ENCODE results near the gene HES6.
A peak's percentile ranks its signal among the peaks of the same experiment; 100 is the strongest.
"Not testable (repeated sequence)": the region's sequence is repeated elsewhere in the genome, so short reads cannot be mapped to it uniquely, and the experiment has no call there.

Gene HES6

DNA sequence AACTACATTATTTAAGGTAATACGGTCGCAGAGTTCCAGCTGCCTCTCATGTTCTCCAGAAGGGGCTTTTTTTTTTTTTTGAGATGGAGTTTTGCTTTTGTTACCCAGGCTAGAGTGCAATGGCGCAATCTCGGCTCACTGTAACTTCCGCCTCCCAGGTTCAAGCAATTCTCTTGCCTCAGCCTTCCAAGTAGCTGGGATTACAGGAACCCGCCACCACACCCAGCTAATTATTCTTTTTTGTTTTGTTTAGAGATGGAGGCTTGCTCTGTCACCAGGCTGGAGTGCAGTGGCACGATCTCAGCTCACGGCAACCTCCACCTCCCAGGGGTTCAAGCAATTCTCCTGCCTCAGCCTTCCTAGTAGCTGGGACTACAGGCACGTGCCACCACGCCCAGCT, 33.6 kb upstream of the HES6 start:
- DNase-seq (ENCODE audit: low spot score) = not testable (repeated sequence)

DNA sequence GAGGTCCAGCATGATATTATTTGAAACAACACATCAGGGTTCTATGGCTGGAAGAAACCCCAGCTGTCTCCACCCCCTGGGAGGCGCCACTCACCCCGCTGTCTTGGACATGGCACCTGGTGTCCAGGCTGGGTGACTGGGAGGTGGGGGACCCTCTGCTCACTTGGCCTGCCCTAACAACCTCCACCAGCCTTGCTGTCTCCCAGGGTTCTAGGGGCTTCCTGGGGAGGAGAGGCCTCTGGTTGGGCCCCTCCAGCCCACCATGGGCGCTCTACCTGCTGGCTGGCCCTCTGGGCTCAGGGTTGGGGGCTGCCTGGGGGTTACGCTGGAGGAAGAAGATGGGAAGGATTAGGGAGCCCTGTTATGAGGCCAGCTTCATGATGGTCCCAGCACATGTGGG, 32.3 kb upstream of the HES6 start:
- DNase-seq (ENCODE audit: low spot score) = no peak

DNA sequence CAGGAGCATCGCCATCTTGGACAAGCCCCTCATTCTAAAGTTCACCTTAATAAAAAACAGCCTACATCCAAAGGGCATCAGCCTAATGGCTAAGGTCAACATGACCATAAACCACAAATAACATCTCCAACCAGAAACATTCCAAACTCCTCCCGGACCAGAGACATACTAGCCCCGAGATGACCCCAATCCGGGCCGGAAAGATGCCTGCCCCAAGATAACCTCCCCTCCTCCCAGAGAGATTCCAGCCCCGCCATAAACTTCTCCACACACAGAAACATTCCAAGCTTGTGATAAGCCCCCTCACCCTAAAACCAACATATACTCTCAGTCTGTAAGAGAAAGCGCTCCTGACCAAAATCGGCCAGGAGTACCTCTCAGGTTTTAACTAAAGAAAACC, 31.8 kb upstream of the HES6 start:
- not testable (repeated sequence) for DNase-seq (ENCODE audit: low spot score)

DNA sequence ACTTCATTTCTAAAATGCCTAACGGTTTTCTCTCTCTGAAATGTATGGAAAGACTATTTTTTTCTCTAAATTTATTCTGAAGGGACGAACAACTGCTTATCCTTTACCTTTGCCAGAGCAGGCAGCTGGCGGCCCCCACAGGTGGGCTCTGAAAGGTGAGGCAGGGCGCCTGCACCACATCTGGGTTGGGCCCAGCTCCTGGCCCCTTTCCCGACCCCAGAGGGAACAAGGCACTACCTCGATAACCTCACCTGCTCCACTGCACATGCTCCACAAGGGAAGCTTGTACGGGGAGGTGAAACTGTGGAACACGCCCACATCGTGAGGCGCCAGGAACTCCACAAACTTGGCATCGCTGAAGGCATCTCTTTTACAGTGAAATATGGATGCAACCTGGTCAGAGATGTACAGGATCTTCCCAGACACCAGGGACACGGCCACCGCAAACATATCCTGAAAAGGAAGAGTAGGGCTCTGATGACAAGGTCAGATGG, 31.3 kb upstream of the HES6 start:
- no peak for DNase-seq (ENCODE audit: low spot score)

DNA sequence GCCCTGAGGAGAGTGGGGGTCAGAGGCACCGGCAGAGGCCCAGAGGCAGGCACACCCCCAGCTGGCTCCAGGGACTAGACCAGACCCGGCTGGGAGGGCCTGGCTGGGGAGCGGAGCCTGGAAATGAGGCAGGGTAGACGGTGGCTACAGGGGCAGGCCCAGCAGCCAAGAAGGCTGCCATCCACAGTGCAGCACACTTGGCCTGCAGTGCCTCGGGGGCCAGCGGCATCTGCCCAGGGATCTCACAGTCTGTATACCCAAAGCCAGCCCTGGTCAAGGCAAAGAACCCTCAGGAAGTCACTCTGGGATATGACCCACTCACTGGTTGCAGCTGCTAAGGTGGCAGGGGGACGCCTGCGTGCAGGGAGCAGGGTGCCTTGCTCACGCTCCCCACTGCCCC, 30.8 kb upstream of the HES6 start:
- no peak for DNase-seq (ENCODE audit: low spot score)

DNA sequence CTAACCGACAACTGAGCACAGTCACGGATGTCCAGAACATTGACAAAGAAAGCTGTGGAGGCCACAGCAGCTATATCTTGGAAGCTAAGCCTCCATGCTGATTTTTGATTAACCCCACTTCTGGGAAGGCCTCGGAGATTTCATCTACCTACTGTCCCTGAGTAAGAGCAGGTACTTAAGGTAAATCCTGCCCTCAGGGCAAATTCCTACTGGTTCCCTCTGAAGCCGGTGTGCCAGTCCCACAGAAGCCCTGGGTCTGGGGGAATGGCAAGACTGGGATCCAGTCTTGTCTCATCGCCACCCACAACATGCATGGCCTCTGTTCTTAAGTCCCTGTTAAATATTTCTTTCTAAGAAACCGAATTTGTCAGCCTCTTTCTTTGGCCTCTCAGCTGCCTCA, 29.9 kb upstream of the HES6 start:
- no peak for DNase-seq (ENCODE audit: low spot score)

DNA sequence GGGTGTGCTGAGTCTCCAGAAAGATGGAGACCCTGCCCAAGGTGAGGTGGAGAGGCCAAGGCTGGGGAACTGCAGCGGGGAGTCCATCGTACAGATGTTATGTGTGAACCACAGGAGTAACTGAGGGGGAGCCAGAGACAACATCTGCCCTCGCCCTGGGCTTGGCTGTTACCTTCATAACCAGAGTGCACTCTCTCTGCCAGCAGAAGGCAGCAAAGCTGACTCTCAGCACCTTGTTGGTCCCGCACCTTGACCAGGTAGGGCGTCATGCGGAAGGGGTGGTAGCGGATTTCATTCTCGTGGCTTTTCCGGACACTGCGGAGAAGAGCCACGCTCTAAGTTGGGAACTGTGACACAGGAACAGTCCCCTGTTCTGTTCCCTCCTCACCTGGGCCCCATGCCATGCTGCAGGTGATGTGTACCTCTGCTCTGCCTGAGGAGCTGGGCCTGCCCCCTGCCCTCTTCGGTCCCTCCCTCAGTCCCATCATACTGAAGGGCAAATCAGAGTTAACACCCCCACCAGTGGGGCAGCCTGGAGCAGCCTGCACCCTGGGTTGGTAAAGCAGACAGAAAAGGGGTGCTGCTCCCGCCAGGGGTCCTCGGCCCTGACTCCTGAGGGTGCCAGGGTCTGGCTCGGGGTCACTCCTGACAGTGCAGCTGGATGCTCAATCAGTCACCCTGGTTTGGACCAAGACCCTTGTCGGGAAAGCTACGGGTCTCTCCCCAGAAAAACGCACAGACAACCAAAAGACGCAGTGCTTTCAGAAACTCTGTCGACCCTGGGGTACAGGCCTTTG, 28.2 kb upstream of the HES6 start:
- DNase-seq (ENCODE audit: low spot score) = no peak

DNA sequence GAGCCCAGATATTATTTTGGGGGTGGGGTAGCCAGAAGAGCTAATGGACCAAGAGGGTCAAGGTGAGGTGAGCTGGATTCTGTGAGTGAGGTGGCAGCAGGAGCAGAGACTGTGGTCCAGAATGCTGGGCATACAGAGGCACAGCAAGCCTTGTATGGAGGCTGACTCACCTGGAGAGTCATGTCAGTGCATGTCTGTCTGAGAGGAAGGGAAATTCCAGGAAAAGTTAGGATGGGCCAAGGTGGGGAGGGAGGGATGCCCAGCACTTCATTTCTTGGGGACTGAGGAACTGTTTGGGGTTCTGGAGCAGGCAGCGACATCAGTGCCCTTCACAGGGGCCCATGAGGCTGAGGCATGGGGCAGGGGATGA, 27.5 kb upstream of the HES6 start:
- no peak for DNase-seq (ENCODE audit: low spot score)

DNA sequence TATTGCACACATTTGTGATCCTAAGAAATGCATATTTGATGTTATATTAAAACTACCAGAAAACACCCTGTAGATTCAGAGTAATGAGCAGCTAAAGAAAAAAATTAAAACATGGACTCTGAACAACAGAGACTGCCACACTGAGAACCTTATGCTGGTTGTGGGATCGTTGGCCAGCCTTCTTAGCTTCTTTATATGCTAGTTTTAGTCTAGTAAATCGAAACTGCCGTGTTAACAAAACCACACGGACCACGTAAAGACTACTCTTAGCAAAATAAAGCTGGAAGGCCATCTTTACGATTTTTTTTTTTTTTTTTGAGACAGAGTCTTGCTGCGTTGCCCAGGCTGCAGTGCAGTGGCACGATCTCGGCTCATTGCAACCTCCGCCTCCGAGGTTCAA, 25.8 kb upstream of the HES6 start:
- no peak for DNase-seq (ENCODE audit: low spot score)

DNA sequence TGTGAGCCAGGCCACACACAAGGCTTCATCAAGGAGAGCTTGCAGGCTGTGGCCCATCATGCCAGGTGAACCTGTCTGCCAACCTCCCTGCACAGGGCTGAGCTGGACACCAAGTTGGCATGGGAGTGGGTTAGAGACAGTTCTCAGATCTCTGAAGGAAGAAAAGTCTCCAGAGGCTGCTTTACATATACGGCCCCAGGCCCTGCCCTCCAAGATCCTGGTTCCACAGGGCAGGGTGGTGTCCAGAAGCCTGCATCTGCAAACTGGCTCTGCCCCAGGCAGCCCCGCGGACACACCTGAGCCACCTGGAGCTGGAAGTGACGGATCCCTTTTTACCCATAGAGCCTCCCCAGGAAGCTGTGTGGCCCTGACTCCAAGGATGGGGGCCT, 24.2 kb upstream of the HES6 start:
- DNase-seq (ENCODE audit: low spot score) = no peak

DNA sequence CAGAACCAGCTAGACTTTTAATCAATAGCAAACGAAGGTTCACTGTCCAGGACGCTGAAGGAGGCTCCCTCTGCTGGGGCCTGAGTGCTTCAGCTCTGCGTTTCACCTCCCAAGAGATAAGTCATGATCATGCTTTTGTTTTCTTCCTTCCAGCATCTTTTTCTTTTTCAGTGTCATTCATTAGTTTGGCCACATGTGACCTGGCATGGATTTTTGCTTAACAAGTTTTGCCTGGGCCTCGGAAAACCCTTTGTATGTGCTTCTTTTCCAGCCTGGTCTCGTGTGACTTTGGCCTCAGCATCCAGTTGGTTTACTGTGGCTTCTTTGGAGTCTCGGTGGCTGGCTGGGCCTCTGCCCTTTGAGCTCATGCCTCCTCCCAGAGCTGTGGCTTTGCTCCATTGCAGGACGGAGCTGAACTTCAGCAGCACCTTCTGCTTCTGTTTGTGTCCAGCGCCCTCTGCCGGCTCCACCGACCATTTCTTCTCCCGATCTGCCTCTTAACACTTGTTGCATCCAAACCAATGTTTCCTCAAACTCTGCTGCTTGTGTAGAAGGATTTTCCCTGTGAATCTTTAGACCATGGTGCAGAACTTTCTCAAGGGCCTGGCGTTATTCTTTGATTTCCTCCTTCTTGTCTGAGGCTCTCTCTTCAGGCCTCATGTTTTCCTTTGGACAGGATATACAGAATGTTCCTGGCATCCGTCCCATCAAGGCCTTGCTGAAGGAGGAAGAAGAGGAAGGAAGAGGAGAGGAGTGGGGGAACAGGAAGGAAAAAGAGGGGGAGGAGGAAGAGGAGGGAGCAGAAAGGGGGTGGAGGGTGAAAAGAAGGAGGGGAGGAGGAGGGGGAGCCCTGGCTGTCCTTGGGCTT, 23.6 kb upstream of the HES6 start:
- DNase-seq (ENCODE audit: low spot score) = peak; percentile 77

DNA sequence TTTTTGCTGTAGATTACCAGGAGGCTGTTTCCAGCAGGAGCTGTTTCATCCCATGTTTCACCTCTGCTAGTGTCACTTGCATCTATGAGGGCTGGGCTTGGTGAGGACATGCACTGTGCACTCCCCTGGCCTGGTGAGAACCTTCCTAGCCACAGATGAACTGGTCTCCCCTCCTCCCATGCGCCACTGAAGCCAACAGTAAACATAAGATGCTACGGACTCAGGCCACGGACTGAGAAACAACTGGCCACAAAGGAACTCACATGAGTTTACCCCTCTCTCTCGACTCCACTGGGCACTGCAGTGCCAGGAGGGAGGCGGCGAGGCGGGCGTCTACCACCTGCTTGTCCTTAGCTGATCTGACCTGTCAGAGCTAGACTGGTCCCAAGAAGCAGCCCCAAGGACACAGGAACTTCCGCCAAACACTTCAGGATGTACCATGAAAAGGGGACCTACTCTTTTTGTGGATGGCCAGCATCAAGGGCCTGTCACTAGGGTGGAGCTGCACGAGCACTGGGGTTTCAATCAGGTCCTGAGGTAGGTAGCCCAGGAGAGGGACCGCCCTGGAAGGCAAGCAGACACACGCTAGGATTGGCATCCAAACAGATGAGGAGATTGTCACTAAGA, 22.8 kb upstream of the HES6 start:
- no peak for DNase-seq (ENCODE audit: low spot score)

DNA sequence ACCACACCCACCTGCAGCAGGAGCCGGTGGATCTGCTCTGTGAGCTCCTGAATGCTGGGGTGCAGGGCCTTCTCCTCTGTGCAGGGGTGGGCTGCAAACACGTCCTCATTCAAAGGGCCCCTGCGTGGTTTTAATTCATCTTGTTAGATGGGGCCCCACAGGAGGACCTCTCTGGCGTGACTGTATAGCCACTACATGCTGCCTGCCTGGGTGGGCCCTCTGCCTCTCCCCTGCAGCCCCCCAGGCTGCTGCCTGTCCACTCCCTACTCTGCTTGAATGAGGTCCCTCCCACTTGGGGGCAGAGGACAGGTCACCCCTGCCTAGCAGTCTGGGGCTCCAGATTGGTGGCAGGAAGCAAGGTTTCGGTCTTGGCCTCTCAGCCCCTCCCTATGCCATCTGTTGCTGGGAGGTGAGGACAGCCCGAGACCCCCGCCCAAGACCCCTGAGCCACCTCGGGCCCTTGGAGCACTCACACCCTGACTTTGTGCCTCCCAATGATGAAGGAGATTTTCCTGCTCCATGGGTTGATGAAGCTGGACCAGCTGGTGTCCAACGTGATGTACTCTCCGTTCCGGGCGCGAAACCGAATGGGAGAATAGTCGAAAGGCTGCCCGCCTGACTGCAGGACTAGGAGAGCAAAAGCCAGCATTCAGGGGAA, 22.0 kb upstream of the HES6 start:
- DNase-seq (ENCODE audit: low spot score) = no peak

DNA sequence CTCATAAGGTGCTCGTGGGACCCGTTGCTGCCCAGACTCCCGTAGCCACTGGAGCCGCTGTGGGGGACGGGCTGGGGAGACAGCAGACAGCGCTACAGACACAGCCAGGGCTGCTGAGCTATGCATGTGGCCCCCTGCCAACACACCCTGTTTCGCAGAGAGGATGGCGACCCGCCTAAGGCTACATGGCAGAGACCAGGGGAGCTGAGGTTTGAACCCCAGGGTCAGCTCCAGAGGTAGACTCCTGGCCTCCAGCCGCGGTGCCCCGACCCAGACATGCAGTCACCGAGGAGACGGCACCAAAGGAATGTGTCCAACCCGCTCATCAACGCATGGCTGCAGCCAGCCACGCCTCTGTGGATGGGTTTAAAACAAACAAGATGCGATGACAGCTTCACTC, 21.0 kb upstream of the HES6 start:
- DNase-seq (ENCODE audit: low spot score) = no peak

DNA sequence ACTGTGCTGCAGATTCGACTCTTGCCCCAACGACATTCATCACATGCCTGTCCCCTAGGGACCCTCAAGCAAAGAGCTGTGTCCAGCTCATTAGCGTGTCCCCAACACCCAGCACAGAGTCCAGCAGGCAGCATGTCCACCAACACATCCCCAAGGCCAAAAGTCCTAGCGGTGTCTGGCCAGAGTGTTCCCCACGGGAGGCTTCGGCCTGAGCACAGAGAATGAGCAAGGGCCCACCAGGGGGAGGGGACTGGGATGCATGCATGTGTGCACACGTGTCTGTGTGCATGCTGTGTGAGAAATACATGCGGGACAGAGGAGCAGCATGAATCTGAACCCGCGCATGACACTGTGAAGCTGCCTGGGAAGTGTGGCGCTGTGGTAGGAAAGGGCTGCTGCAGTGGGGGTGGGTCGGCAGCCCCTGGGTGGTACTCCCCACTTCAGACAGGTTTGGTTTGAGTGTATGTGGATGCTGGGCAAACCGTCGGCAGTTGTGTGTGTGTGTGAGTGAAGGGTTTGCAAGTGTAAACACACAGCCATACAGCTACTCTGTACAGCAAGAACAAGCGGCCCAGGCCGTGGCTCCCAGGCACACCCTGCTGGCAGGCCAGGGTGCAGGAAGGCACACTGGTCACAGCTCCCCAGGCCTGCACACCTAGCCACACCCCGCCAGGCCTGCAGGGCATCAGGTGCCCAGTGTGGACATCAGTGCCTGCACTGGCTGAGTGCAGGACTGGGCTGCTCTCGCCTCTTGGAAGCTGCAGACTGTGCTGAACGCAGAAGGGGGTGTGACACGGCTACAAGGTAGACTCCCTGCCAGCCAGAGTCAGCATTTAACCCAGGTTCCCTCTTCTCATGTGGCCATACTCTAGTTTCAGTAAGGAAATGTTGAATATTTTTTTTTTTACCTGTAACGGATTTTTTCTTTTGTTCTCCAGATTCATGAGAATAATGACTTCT, 19.5 kb upstream of the HES6 start:
- DNase-seq (ENCODE audit: low spot score) = no peak

DNA sequence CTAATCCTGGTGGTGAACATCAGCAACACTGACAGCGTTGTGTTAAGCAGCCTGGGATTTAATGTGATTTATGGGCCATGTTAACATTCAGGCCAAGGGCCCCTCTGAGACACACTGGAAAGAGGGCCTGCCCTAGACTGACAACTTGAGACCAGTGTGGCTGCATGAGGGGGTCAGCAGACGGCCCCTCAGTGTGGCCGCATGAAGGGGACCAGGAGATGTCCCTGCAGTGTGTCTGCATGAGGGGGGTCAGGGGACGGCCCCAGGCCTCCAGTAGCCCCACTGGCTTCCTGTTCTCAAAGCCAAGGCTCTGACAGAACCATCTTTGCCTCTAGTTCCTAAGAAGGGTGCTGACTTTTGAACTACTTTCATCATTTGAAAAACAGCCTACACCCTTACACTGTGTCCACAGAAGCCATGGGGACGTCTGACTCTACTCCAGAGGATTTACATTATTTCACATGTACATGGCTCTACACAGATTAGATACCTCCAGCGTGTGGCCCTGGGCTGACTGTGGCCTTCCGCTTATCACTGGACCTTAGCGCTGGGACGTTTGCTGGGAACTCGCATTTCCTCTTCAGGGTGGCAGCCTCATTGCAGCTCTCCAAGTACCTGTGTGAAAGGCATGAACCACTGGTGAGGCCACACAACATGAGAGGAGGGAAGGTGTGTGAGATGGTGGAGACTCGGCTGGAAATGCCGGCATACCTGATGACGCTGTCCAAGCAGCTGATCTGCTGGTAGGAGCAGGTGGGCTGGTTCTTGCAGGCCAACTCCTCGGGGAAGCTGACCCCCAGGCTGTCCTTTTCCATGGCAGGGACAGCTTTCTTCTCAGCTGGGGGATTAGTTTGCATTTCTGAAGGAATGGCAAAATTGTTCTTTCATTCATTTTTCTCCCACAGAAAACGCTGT, 18.2 kb upstream of the HES6 start:
- no peak for DNase-seq (ENCODE audit: low spot score)

DNA sequence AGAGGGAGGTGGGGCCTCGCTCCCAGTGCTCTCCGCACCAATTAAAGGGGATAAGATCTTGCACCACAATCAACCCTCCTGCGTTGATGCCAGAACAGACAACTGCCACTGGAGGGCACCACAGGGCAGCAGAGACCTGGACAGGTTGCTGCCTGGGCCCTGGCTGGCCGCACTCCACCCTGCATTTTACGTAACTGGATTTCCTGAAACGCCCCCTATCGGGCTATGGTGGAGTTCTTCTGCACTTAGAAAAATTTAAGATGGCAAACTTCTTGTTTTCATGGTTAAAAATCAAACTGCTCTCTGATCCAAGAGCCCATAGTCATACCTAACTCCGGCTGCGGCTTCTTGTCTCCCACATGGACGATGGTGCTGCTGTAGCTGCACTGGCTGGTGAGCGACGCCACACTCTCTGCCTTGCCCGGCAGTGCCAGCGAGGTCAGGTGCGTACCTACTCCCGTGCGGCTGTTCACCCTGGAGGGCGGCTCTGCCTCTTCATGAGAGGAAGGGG, 16.8 kb upstream of the HES6 start:
- peak; percentile 86 for DNase-seq (ENCODE audit: low spot score)

DNA sequence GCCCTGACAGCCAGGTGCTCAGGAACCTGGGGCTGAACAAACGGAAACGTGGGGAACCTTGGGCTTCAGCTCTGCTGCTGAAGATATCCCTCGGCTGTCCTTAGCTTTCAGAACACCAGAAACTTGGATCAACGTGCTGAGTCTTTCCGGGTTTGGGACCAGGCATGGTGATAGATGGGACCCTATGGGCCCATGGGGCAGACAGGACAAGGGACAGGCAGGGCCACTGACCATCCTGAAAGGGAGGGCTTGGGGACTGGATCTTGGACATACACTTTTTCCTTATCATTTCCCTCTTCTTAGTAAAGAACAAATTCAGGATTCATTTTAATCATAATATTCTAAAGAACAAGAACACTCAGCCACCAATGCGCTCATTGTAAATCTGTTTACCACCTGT, 16.3 kb upstream of the HES6 start:
- no peak for DNase-seq (ENCODE audit: low spot score)

DNA sequence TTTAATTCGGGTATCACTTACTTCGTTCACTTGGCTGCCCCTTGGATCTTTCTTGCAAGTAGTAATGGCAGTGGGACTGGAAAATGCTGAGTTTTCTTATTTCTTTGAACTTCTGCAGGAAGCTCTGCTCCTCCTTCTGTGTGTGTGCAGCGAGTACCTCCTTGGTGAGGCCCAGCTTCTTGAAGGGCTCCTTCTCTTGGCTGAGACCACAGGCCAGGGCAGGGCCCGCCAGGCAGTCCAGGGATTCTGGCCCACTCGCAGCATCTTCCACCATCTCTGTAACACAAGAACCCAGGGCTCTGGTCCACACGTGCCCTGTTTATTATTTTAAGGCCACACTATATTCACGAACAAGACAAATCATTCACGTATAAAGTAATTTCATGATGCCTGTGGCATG, 15.8 kb upstream of the HES6 start:
- no peak for DNase-seq (ENCODE audit: low spot score)

DNA sequence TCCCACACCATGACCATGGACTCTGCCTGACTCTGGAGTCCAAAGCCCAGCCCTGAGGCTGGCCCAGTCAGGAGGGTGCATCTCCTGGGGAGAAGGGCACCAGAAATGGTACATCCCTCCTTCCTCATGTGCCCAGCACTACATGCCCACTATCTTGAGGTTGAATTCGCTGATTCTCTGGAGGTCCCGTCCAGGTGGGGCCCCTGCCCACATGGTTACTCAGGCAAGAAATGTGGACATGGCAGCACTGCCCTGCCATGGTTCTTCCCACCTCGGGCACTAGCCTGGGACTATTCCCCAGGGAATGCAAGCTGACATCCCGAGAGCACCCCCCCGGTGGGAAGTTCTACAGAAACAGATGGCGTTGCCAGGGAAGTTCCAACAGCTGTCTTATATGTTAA, 15.3 kb upstream of the HES6 start:
- DNase-seq (ENCODE audit: low spot score) = no peak

All from COLO829 (cell line).